Heart left ventricle (tissue), 16 donors: Measurements from ENCODE around the gene THOC5. TPM values are rescaled to one million over a fixed set of nuclear protein-coding genes. Genes with fewer than 3 reads are reported as not detected.

Experiments used
- ATAC-seq, 4 donors: fragments of 200-7000 bp; cut with Tn5 transposase; one replicate each; pipeline ENCODE4 v1.9.1; 2020 to 2022; ENCODE audit warnings: moderate library complexity in 4 of 4, mild to moderate bottlenecking in 3 of 4, moderate number of reproducible peaks in 1 of 4
- DNase-seq, 5 donors: peaks; one replicate each; pipeline ENCODE4 v3.0.0-alpha.2; 2020
- H3K27ac ChIP-seq, 12 donors: fragments of 200-600 bp; sonication (generic) in 4 of 12; one replicate each; pipeline versions ENCODE4 v1.5.0 to v1.8.0; 2016 to 2022; ENCODE audit warnings: mild to moderate bottlenecking in 2 of 12
- H3K27me3 ChIP-seq, 9 donors: fragments of 200-600 bp; sonication (generic) in 2 of 9; one replicate each; pipeline versions ENCODE4 v1.5.1 to v1.8.0; 2016 to 2022; ENCODE audit warnings: mild to moderate bottlenecking in 3 of 9
- H3K36me3 ChIP-seq, 9 donors: fragments of 200-600 bp; sonication (generic) in 2 of 9; one replicate each; pipeline versions ENCODE4 v1.5.0 to v1.8.0; 2018 to 2022; ENCODE audit warnings: mild to moderate bottlenecking in 2 of 9
- H3K4me1 ChIP-seq, 12 donors: fragments of 200-600 bp; sonication (generic) in 4 of 12; one replicate each; pipeline versions ENCODE4 v1.5.0 to v1.8.0; 2016 to 2022; ENCODE audit warnings: mild to moderate bottlenecking in 3 of 12
- H3K4me3 ChIP-seq, 12 donors: fragments of 200-600 bp; sonication (generic) in 4 of 12; one replicate each; pipeline versions ENCODE4 v1.5.0 to v1.8.0; 2017 to 2022; ENCODE audit warnings: mild to moderate bottlenecking in 9 of 12, moderate library complexity in 4 of 12
- H3K9me3 ChIP-seq, 12 donors: fragments of 200-600 bp; sonication (generic) in 4 of 12; one replicate each; pipeline versions ENCODE4 v1.5.0 to v1.8.0; 2016 to 2022; ENCODE audit warnings: mild to moderate bottlenecking in 1 of 12
- POLR2A ChIP-seq, 2 donors: fragments of 450-650 bp; IDR thresholded peaks; one replicate each; pipeline ENCODE4 v1.6.1; 2017; ENCODE audit warnings: antibody characterized with exemption in 2 of 2, mild to moderate bottlenecking in 2 of 2, moderate library complexity in 2 of 2
- WGBS, 4 donors: extraction: QIAGEN DNeasy Blood & Tissue Kit in 2 of 4; methylation state at CpG; one replicate each; pipeline versions ENCODE4 v1.1.5 to v1.1.7; 2013 to 2018; 5-methylcytosine and 5-hydroxymethylcytosine counted together
- intact Hi-C, 10 donors: fragments of 100-400 bp; cut with DNase I; formaldehyde crosslinking; loops; one replicate each; pipeline versions ENCODE4 v1.11.1 to v1.14.2; 2022
- polyA plus RNA-seq, 2 donors: library from polyadenylated mRNA; stranded (reverse); fragments of 200-250 nt; gene quantifications; one replicate each; pipeline ENCODE4 v1.2.3, GENCODE V29; 2013
- total RNA-seq, 9 donors: library from RNA; depleted of rRNA in 2 of 9; stranded (reverse); fragments of >200 nt in 2 of 9; fragmentation: NEBNext Ultra II Directional in 3 of 9; extraction: Animal tissue kit (Norgen Biotek cat#: 25700) in 3 of 9; gene quantifications; one replicate each; pipeline versions ENCODE4 v1.1.0 to v1.2.4, GENCODE V29; 2016 to 2023
- TF ChIP-seq, protein P1 (sequence below), 12 donors: fragments of 200-600 bp; sonication (generic) in 4 of 12; IDR thresholded peaks; one replicate each; pipeline versions ENCODE4 v1.5.0 to v1.8.0; 2018 to 2022; ENCODE audit warnings: antibody characterized with exemption in 12 of 12, mild to moderate bottlenecking in 5 of 12
- donor health status: ischemic (EF 13 %, LVEDD 7.1; RV severe dilation, severe dysfunction).
- donor health status: healthy with polysubstance abuse.
- donor health status: DM: no; HTN: yes; CAD: no.
- donor health status: DM: no; HTN: no; CAD: no.
- donor health status: ischemic (EF 25% LVEDD 6.9; RV normal size, moderate dysfunction).
- donor health status: ischemic (EF 25% LVEDD 5.7; RV mildly dilated, moderate dysfunction).
- donor health status: healthy.
- donor health status: DM: yes; HTN: yes; CAD: no.
- donor health status: ischemic (EF 35%, LVEDD 5.7; RV mildly dilated, moderate dysfunction).
- donor health status: nonischemic (EF 11% LVEDD 7.7; RV severe dilation, severe dysfunction).
- donor health status: DM: yes; HTN: yes; CAD: no.
- donor health status: PGD.
- donor health status: ischemic (EF 29% LVEDD 5.4; RV normal size, mild dysfunction).
- donor health status: nonischemic (EF 23%, LVEDD 6.1; RV moderate dilation, normal function).

THOC5 gene
- total and polyA plus RNA-seq, 11 donors: 25.5 to 88.7 (median 40.6) TPM

DNA sequence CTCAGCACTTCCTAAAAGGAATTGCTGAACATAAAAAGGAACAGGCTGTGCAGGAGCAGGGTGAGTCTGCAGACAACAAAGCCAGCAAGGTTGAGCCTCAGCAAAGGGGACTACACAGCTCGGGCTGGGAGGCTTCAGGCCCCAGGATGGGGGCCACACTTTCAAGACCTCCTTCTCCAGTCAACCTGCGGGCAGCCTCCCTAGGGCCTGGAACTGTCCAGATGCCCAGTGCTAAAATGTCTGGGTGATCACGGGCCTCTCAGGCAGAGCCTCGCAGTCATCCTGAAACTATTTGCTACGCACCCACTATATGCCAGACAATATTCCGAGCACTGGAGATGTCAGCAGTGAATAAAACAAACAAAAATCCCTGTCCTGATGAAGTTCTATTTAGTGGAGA, 77.4 kb downstream of the THOC5 start:
- Histone ChIP-seq H3K36me3 (no peaks in the 10 kb centered on the region), H3K4me1 (peaks cover 0 to 15% (median 7%) of the 10 kb centered on the region in 12 donors), H3K27me3 (peaks cover 24 to 70% (median 32%) of the 10 kb centered on the region in 9 donors), H3K9me3 (no peaks in the 10 kb centered on the region), H3K27ac (no peak overlapping the region), H3K4me3 (no peak overlapping the region)
- 40 to 47% (median 45%) methylated on average over 6 of the region's 6 CpGs for WGBS, 4 donors
- intact Hi-C loops: no loop called here
- ATAC-seq (no peak), DNase-seq (no peak)
- TF ChIP-seq, protein P1, sequence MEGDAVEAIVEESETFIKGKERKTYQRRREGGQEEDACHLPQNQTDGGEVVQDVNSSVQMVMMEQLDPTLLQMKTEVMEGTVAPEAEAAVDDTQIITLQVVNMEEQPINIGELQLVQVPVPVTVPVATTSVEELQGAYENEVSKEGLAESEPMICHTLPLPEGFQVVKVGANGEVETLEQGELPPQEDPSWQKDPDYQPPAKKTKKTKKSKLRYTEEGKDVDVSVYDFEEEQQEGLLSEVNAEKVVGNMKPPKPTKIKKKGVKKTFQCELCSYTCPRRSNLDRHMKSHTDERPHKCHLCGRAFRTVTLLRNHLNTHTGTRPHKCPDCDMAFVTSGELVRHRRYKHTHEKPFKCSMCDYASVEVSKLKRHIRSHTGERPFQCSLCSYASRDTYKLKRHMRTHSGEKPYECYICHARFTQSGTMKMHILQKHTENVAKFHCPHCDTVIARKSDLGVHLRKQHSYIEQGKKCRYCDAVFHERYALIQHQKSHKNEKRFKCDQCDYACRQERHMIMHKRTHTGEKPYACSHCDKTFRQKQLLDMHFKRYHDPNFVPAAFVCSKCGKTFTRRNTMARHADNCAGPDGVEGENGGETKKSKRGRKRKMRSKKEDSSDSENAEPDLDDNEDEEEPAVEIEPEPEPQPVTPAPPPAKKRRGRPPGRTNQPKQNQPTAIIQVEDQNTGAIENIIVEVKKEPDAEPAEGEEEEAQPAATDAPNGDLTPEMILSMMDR (IDR thresholded peaks at IDR 0.05): no peak
- TF ChIP-seq POLR2A (IDR thresholded peaks at IDR 0.05): no peak

DNA sequence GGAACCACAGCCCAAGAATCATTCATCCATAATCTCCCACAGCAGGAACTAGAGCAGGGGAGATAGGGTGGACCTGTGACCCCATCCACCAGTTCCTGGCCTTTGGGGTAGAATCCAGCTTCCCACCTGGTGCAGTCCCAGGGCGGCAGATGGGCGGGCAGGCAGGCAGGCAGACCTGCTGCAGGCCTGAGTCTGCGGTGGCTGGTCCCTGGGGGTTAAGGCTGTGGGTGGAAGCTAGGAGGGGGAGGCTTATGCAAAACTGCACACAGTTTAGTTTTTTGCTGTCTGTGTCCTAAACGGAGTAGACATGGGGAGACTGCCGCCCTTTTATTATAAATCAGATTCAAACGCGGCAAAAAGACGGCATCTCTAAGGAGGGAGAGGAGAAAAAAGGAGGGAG, 78.0 kb downstream of the THOC5 start:
- no peak for TF ChIP-seq POLR2A (IDR thresholded peaks at IDR 0.05)
- TF ChIP-seq, protein P1 (IDR thresholded peaks at IDR 0.05): no peak
- Histone ChIP-seq H3K4me1 (peaks cover 0 to 12% (median 7%) of the 10 kb centered on the region in 12 donors), H3K9me3 (no peaks in the 10 kb centered on the region), H3K36me3 (no peaks in the 10 kb centered on the region), H3K27ac (no peak overlapping the region), H3K27me3 (peaks cover 18 to 70% (median 29%) of the 10 kb centered on the region in 9 donors), H3K4me3 (no peak overlapping the region)
- intact Hi-C loops: no loop called here
- WGBS, 4 donors: 75 to 91% (median 89%) methylated on average over 8 of the region's 8 CpGs
- ATAC-seq: no peak
- no peak for DNase-seq

DNA sequence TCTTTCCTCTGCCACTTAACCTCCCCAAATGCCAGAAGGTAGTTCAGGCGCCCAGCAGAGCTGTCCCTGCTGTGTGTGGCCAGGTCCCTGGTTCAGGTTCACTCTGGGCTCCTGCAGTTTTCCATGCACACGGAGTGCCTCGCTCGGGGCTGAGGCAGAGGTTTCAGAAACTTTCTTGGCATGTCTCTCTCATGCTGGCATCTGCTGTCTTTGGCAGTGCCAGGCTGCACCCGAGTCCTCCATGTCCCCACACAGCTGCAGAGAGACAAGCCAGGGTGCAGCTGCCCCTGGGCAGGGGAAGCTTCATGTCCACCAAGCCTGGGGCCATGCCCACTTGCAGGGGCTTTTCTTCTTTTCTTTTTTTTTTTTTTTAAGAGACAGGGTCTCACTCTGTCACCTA, 80.6 kb downstream of the THOC5 start:
- DNase-seq (no peak), ATAC-seq (no peak)
- WGBS, 4 donors: 63 to 78% (median 73%) methylated on average over 5 of the region's 5 CpGs
- Histone ChIP-seq H3K9me3 (no peaks in the 10 kb centered on the region), H3K4me3 (no peak overlapping the region), H3K27me3 (peaks cover 0 to 60% (median 15%) of the 10 kb centered on the region in 9 donors), H3K27ac (no peak overlapping the region), H3K36me3 (no peaks in the 10 kb centered on the region), H3K4me1 (peaks cover 0 to 11% (median 1%) of the 10 kb centered on the region in 12 donors)
- intact Hi-C loops: no loop called here
- TF ChIP-seq POLR2A (IDR thresholded peaks at IDR 0.05): no peak
- TF ChIP-seq, protein P1 (IDR thresholded peaks at IDR 0.05): no peak

DNA sequence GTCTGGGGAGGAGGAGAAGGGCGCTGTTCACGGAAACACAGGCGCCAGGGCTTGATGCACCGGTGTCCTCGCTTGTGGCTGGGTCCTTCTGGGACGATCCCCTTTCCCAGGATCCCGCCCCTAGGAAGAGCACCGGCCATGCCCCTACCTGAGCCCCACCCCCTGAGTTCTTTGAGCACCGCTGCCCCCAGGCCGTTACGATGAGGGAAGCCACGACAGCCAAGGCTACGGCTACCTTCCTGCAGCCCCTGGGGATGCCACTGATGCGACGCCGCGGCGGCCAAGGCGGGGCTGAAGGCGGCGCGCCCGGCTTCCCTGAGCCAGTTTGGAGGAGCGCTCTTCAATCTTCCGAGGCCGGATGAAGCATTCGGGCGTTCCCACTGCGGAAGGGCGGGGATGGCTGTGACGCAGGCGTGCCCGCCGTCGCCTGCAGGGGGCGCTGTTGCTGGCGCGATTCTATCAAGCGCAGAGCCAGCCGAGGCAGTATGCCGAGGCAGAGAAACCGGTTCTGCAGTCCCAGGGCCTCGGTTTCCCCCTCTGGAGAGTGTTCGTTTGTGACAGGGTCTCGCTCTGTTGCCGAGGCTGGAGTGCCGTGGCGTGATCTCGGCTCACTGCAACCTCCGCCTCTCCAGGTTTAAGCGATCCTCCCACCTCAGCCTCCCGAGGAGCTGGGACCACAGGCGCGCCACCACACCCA, 83.2 kb downstream of the THOC5 start:
- peak; percentile 26 to 82 (median 78) for ATAC-seq
- DNase-seq: peak; percentile 35 to 71 (median 56)
- Histone ChIP-seq H3K27ac (no peak overlapping the region), H3K36me3 (no peaks in the 10 kb centered on the region), H3K4me1 (peaks cover 0 to 11% (median 1%) of the 10 kb centered on the region in 12 donors), H3K27me3 (peaks cover 0 to 42% (median 12%) of the 10 kb centered on the region in 9 donors), H3K9me3 (no peaks in the 10 kb centered on the region), H3K4me3 (peak overlapping the region in 10 of 12 donors; percentile 7 to 42 (median 33))
- no peak for TF ChIP-seq POLR2A (IDR thresholded peaks at IDR 0.05)
- TF ChIP-seq, protein P1 (IDR thresholded peaks at IDR 0.05): peak; percentile 61 to 91 (median 80)
- 11 to 27% (median 14%) methylated on average over 35 to 54 of the region's 54 CpGs for WGBS, 4 donors
- intact Hi-C loops: no loop called here
